ENCODE measurements around the gene SGCA.

Gene SGCA

DNA sequence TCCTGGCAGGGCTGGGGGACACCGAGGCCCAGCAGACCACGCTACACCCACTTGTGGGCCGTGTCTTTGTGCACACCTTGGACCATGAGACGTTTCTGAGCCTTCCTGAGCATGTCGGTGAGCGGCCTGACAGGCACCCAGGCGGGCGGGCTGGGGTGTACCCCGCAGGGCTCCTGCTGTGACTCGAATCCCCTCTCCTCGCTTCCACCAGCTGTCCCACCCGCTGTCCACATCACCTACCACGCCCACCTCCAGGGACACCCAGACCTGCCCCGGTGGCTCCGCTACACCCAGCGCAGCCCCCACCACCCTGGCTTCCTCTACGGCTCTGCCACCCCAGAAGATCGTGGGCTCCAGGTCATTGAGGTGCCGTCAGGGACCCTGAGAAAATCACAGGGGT lies 1.6 kb downstream of the SGCA start:
- no peak for DNase-seq (ENCODE audit: low read depth)

DNA sequence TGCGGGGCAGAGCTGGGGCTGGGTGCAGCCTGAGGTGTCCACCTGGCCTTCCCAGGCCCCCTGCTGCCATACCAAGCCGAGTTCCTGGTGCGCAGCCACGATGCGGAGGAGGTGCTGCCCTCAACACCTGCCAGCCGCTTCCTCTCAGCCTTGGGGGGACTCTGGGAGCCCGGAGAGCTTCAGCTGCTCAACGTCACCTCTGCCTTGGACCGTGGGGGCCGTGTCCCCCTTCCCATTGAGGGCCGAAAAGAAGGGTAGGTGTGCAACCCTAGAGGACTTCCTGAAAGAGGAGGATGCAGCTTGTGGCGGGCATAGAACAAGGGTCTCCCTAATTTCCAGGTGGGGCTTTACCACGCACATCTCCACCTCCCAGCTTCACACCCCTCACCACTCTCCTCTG lies 2.5 kb downstream of the SGCA start:
- DNase-seq (ENCODE audit: low read depth): no peak

- DNase-seq (ENCODE audit: low read depth): peak; percentile 87
Observed at GRCh38 chr17:50169121-50169764, 3.4 kb downstream of the SGCA start.

DNA sequence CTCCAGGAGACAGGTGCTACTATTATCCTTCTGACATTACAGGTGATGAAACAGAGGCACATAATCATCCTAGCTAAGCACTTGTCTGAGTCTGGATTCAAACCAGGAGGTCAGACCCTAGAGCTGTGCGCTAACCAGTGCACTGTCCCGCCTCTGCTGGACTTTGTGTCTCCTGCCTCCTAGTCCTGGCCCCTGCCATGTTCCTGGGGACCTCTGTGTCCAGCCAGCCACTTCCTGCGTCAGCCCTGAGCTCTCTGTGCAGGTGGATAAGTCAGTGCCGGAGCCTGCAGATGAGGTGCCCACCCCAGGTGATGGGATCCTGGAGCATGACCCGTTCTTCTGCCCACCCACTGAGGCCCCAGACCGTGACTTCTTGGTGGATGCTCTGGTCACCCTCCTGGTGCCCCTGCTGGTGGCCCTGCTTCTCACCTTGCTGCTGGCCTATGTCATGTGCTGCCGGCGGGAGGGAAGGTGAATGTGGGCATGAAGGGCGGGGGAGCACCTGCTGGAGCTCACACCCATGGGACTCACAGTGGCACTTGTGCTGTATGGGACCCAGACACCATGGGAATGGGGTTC lies 4.2 kb downstream of the SGCA start:
- DNase-seq (ENCODE audit: low read depth): no peak

DNA sequence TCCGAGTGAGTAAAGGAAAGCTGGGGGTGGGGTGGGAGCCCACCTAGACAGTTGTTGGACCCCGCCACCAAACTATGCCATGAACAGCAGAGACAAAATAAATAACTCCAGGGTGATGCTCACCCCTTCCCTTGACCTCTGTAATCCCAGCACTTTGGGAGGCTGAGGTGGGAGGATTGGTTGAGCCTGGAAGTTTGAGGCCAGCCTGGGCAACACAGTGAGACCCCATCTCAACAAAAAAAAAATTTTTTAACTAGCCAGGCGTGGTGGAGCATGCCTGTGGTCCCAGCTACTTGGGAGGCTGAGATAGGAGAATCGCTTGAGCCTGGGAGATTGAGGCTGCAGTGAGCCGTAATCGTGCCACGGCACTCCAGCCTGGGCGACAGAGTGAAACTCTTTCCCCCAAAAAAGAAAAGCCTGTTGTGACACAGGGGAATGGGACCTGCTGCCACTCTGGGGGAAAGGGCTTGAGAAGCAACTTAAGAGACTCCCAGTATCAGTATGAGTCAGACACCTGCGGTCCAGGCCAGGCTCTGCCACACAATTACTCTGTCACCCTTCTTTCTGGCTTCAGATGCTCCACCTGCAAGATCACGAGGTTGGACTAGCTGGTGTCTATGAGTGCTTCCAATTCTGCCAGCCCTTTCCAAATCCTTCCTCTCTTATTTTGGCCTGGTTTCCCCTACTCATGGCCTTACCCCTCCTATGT lies 5.0 kb downstream of the SGCA start:
- peak; percentile 42 for DNase-seq (ENCODE audit: low read depth)

GRCh38 chr17:50171371-50172071 lies 5.7 kb downstream of the SGCA start:
- no peak for DNase-seq (ENCODE audit: low read depth)

GRCh38 chr17:50172130-50172529 lies 6.3 kb downstream of the SGCA start:
- DNase-seq (ENCODE audit: low read depth): no peak

GRCh38 chr17:50172936-50173334 lies 7.1 kb downstream of the SGCA start:
- no peak for DNase-seq (ENCODE audit: low read depth)

GRCh38 chr17:50173335-50173941 lies 7.6 kb downstream of the SGCA start:
- peak; percentile 98 for DNase-seq (ENCODE audit: low read depth)

- no peak for DNase-seq (ENCODE audit: low read depth)
Observed at GRCh38 chr17:50174444-50174843, 8.6 kb downstream of the SGCA start.

DNA sequence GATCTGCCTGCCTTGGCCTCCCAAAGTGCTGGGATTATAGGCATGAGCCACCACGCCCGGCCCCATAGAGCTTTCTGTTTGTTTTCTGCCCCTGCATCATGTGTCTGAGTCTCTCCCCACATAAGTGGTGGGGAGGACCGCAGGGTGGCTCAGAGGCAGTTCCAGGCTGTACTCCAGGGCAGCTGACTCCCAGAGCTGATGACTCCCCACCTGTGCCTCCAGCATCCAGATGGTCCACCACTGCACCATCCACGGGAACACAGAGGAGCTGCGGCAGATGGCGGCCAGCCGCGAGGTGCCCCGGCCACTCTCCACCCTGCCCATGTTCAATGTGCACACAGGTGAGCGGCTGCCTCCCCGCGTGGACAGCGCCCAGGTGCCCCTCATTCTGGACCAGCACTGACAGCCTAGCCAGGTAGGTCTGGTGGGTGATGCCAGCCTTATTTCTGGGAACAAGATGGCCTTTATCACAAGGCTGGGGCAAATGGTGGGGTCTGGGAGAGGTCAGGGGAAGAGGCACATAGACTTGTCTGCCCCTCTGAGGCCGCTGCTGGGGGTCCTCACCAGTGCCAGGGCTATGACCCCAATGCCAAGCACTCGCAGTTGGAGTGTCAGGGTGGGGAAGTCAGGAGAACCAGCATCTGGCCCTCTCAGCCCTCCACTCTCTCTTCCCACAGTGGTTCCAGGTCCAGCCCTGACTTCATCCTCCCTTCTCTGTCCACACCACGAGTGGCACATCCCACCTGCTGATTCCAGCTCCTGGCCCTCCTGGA lies 9.4 kb downstream of the SGCA start:
- DNase-seq (ENCODE audit: low read depth): peak; percentile 36

DNA sequence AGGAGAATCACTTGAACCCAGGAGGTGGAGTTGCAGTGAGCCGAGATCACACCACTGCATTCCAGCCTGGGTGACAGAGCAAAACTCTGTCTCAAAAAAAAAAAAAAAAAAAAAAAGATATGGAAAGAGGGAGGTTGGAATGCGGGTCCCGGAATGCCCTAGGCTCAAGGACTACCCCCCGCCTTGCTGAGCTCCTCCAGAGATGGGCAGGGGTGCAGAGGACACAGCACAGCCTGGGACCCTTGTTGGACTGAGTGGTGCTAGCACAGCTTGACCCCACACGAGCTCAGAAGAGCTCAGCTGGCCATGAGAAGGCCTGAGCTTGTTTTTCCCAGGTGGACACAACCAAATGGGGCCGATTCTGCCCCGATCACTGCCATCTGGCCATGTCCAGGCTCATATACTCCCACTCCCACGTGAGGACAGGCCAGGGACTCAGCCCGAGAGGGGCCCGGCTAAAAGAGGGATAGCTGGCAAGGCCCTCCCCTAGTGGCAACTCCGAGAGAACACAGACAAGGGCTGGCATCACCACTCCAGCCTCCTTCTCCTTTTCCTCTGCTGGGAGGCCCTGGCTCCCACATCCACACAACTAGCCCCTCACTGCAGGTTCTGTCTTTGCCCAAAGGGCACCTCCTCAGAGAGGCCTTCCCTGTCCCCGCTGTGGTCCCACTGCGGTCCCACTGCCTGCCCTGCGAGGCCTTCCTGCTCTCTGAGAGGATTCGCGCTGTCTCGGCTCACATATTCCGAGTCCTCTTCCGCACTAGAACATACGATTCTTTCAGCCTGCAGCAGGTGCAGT lies 11.0 kb downstream of the SGCA start:
- DNase-seq (ENCODE audit: low read depth): no peak

DNA sequence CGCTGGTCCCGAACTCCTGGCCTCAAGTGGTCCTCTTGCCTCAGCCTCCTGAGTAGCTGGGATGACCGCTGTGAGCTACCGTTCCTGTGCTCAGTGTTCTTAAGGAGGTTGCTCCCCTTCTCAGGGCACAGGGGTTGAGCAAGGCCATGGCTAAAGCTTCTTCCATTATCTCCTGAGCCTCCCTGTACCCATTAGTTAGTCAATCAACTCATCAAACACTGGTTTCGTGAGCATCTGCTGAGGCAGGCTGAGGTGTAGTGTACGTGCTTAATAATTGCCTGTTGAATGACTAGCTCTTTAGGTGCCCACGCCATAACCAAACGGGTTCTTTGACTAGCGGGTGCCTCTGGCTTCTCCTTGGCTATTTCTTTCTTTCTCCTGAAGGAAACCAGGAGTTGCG lies 11.7 kb downstream of the SGCA start:
- no peak for DNase-seq (ENCODE audit: low read depth)

DNA sequence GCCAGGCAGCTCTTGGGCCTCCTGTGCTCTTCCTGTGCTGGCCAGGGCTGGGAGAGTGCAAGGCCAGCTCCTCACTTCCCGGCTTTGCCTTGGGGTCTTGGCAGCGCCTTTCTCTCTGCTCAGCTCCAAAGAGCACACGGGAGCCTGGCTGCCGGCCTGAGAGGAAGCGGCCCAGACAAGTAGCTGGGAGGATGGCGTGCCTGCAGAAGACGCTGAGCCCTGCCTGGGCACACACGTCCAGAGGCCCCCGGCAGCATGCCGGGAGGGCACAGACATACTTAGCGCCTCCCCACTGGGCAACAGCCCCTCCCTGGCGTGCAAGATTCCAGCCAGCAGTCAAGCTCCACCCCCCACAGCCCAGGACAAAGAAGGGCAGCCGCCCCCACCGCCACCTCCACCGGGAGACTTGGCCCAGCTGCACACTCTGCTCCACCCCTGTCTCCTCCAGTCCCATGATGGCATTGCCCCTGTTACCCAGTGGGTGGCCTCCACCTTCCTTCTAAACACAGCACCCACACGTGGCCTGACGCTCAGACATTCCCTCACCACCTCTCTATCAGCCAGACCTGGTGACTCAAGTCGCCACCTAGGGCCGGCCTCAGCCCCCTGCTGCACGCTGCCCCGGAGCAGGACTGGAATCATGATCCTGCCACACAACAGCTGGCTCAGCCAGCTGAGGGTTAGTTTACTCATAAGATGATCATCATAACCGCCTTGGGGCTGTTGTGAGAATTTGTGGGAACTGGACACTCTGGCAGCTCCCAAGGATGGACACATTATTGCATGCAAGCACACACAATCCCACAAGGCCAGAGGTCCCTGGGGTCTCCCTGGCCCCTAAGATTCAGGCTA lies 12.4 kb downstream of the SGCA start:
- peak; percentile 100 for DNase-seq (ENCODE audit: low read depth)

DNA sequence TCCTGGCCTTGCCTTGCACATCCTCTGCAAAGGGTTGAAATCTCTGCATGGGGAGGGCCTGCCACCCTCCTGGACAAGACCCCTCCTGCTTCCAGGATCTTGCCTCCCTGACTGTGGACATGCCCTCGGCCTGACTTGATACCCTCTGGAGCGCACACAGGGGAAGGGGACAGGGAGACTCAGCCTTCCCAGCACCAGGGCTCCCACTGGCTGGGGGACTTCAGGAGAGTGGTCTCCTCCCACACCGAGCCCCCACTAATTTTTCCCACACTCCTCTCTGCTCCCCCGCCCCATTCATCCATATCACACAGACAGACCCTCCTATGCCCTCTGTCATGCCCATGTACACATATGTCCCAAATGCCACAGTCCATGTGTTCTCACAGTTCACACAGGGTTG lies 14.3 kb downstream of the SGCA start:
- DNase-seq (ENCODE audit: low read depth): no peak

- no peak for DNase-seq (ENCODE audit: low read depth)
Observed at GRCh38 chr17:50180620-50181019, 14.8 kb downstream of the SGCA start.

DNA sequence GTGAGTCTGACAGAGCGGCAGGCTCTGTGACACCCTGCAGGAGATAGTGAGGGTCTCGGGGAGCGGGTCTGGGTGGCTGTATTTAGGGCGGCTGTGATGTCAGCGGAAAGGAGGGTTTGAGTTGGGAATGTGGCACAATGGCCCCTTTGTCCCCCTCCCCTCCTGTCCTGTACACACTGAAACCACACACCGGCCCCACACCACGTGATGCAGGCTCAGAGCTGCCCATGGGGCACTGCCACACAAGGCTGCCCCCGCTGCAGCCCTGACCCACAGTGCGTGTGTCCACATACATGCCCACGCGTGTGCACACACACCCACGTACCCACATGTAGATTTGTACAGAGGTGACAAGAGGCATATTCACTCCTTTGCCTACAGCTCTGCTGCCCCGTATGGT lies 15.3 kb downstream of the SGCA start:
- DNase-seq (ENCODE audit: low read depth): no peak

GRCh38 chr17:50181591-50182560 lies 16.1 kb downstream of the SGCA start:
- DNase-seq (ENCODE audit: low read depth): peak; percentile 39
